Osteoblast (primary cell): ENCODE data around the gene ADAM15. TPM values are rescaled to one million over a fixed set of nuclear protein-coding genes. Genes with fewer than 3 reads are reported as not detected.

Experiments used
- DNase-seq: peaks from one replicate; pipeline ENCODE4 v3.0.0; 2011; ENCODE audit warnings: low spot score, mixed read lengths; ENCODE audit not compliant: insufficient read length; ENCODE audit errors: missing footprints
- H2AFZ ChIP-seq: 2 replicates; pipeline ENCODE4 v1.6.0; 2011; ENCODE audit warnings: mild to moderate bottlenecking, low read length
- H3K27ac ChIP-seq: 2 replicates; pipeline ENCODE4 v1.5.1; 2011; ENCODE audit warnings: mild to moderate bottlenecking, low read depth, low read length, moderate library complexity
- H3K27me3 ChIP-seq: 2 replicates; pipeline ENCODE4 v1.6.0; 2012; ENCODE audit warnings: mild to moderate bottlenecking, control low read depth, inconsistent platforms, low read length, moderate library complexity; ENCODE audit not compliant: insufficient read depth
- H3K36me3 ChIP-seq: 2 replicates; pipeline ENCODE4 v1.5.1; 2011; ENCODE audit warnings: mild to moderate bottlenecking, low read length, control low read depth, moderate library complexity; ENCODE audit not compliant: insufficient read depth
- H3K4me1 ChIP-seq: 2 replicates; pipeline ENCODE4 v1.5.1; 2011; ENCODE audit warnings: mild to moderate bottlenecking, low read length, control low read depth, moderate library complexity; ENCODE audit not compliant: insufficient read depth
- H3K4me2 ChIP-seq: 2 replicates; pipeline ENCODE4 v1.6.0; 2011; ENCODE audit warnings: mild to moderate bottlenecking, low read length; ENCODE audit not compliant: insufficient read depth
- H3K4me3 ChIP-seq: fragments of 200-600 bp; sonication (generic); 3 replicates; pipeline ENCODE4 v1.5.1; 2012; ENCODE audit warnings: mild to moderate bottlenecking, low read length, inconsistent platforms; ENCODE audit not compliant: insufficient read depth
- H3K79me2 ChIP-seq: 2 replicates; pipeline ENCODE4 v1.6.0; 2012; ENCODE audit warnings: mild to moderate bottlenecking, low read length, control low read depth, inconsistent platforms; ENCODE audit not compliant: insufficient read depth
- H3K9me3 ChIP-seq: 2 replicates; pipeline ENCODE4 v1.5.1; 2011; ENCODE audit warnings: low read depth, low read length, control low read depth
- H4K20me1 ChIP-seq: 2 replicates; pipeline ENCODE4 v1.6.0; 2012; ENCODE audit warnings: mild to moderate bottlenecking, low read length, control low read depth; ENCODE audit not compliant: insufficient read depth
- CTCF ChIP-seq: IDR thresholded peaks from 2 replicates; pipeline ENCODE4 v1.5.1; 2011; ENCODE audit warnings: mild to moderate bottlenecking, low read depth, low read length, moderate library complexity; ENCODE audit errors: extremely low read depth
- total RNA-seq: library from RNA; depleted of rRNA; stranded (reverse); fragments of >200 nt; gene quantifications from 2 replicates; pipeline ENCODE4 v1.2.3, GENCODE V29; 2012

ADAM15 gene
- total RNA-seq, 1 donor = 101 TPM

GRCh38 chr1:155026154-155026553, 25.0 kb upstream of the ADAM15 start:
- Histone ChIP-seq H4K20me1 (no peaks in the 10 kb centered on the region), H2AFZ (no peak overlapping the region), H3K4me2 (no peak overlapping the region), H3K4me3 (no peak overlapping the region), H3K9me3 (no peaks in the 10 kb centered on the region), H3K27ac (no peak overlapping the region), H3K36me3 (no peaks in the 10 kb centered on the region), H3K27me3 (no peaks in the 10 kb centered on the region), H3K79me2 (no peaks in the 10 kb centered on the region), H3K4me1 (no peaks in the 10 kb centered on the region)
- DNase-seq = no peak
- no peak for TF ChIP-seq CTCF

GRCh38 chr1:155026588-155026987, 24.5 kb upstream of the ADAM15 start:
- no peak overlapping the region for H2AFZ ChIP-seq
- H3K4me1 ChIP-seq = no peaks in the 10 kb centered on the region
- DNase-seq = no peak
- H3K27me3 ChIP-seq = no peaks in the 10 kb centered on the region
- H3K9me3 ChIP-seq = no peaks in the 10 kb centered on the region
- TF ChIP-seq CTCF = no peak
- no peak overlapping the region for H3K27ac ChIP-seq
- no peaks in the 10 kb centered on the region for H3K79me2 ChIP-seq
- H4K20me1 ChIP-seq = no peaks in the 10 kb centered on the region
- no peaks in the 10 kb centered on the region for H3K36me3 ChIP-seq
- H3K4me2 ChIP-seq = no peak overlapping the region
- no peak overlapping the region for H3K4me3 ChIP-seq

- Histone ChIP-seq H3K27me3 (peaks cover 3% of the 10 kb centered on the region), H3K4me3 (no peak overlapping the region), H3K36me3 (no peaks in the 10 kb centered on the region), H3K4me1 (no peaks in the 10 kb centered on the region), H3K79me2 (no peaks in the 10 kb centered on the region), H3K27ac (no peak overlapping the region), H4K20me1 (no peaks in the 10 kb centered on the region), H2AFZ (no peak overlapping the region), H3K9me3 (no peaks in the 10 kb centered on the region), H3K4me2 (no peak overlapping the region)
- no peak for TF ChIP-seq CTCF
- DNase-seq = no peak
Observed at GRCh38 chr1:155029513-155030242, 21.4 kb upstream of the ADAM15 start.

- no peaks in the 10 kb centered on the region for H4K20me1 ChIP-seq
- DNase-seq = no peak
- no peaks in the 10 kb centered on the region for H3K36me3 ChIP-seq
- no peak overlapping the region for H3K27ac ChIP-seq
- H3K4me1 ChIP-seq = no peaks in the 10 kb centered on the region
- no peak overlapping the region for H3K4me3 ChIP-seq
- H3K79me2 ChIP-seq = no peaks in the 10 kb centered on the region
- no peak overlapping the region for H2AFZ ChIP-seq
- H3K9me3 ChIP-seq = no peaks in the 10 kb centered on the region
- no peak overlapping the region for H3K4me2 ChIP-seq
- H3K27me3 ChIP-seq = peaks cover 3% of the 10 kb centered on the region
- no peak for TF ChIP-seq CTCF
Observed at GRCh38 chr1:155030243-155030795, 20.8 kb upstream of the ADAM15 start.
